Stimulated activated CD4-positive, alpha-beta T cell treated with anti-CD3 and anti-CD28 coated beads, Interleukin-4, amount 100 ng/mL, for 1 hour (primary cell): ENCODE data around the gene MACF1.

Source experiments
- DNase-seq: peaks from one replicate; pipeline ENCODE4 v3.0.0-alpha.2; 2020

Gene MACF1

DNA sequence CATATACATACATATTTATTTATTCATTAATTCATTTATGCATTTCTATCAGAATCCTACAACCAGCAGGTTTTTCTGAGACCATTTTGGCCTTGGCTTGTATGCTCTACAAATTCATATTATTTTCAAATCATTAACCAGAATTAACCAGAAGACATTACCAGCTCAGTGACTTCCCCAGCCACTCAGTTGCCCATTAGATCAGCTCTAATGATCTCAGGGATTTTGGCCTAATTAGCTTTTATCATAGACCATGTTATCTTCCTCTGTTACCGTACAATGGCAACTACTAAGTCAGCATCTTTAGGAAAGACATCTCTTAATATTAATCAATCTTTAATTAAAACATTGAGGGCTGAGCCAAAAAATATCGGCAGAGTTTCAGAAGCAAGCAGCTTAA is 196.6 kb downstream of the MACF1 start:
- no peak for DNase-seq

DNA sequence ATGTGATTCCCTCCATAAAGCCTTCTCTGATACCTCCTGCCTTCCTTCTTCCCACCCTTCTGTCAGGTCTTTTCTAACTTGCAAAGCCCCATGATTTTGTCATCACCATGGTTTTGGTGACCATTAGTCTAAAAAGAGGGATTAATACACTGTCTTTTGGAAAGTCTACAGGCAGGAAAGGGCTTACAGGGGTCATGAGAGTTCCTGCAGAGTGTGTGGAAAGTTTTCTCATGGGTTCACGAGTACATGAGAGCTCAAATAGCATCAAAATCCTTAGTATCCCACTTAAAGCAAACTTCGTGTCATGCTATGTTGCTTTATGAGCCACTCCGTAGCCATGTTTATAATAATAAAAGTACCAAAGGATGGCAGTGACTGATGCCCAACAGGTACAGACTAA is 200.4 kb downstream of the MACF1 start:
- no peak for DNase-seq

DNA sequence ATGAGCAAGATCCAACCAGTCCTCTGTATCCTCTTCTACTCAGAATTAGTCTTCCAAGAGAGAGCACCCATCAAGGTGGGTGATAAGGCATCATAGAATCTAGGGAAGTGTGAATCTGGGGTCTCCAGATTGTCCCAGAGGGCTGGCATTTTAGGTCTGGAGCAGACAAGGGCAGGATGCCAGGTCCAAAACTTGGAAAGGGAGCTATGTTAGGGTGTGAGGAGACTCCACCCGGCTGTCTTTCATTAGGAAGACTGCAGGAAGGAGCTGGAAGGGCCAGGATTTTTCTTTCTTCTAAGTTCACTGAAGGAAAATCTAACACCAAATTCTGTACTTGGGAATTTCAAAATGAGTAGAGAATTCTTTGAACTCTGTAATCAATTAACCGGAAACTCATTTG is 200.9 kb downstream of the MACF1 start:
- no peak for DNase-seq

DNA sequence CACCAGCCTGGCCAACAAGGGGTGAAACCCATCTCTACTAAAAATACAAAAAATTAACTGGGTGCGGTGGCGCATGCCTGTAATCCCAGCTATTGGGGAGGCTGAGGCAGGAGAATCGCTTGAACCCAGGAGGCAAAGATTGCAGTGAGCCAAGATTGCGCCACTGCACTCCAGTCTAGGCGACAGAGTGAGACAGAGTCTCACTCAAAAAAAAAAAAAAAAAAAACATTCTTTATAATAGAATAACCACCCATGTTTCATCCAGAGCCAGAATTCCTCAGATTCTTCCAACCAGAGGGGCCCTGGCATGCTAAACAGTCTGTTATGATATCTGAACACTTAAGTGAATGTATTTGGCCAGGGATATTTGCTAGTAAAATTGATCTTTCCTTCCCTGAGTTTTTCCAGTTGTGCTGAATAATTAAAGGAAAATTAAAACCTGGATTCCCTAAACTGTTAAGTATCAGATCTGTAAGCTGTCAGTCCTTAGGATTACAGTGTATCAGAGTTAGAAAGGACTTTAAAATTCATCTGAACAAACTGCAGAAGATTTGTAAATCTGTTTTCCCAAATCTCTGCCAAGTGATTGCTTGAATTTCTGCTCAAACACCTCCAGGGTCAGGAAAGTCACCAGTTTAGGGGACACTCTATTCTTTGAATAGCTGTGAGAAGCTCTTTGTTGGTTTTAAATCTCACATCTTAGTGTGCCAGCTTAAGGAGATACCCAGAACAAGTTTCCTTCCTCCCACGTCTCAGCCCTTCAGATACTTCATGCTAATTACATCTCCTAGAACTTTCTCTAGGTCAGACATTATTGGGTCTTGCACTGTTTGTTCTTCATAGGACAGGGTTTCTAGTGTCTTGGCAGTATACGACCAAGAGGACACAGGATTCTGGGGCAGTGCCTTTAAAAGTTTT is 202.3 kb downstream of the MACF1 start:
- DNase-seq: no peak

DNA sequence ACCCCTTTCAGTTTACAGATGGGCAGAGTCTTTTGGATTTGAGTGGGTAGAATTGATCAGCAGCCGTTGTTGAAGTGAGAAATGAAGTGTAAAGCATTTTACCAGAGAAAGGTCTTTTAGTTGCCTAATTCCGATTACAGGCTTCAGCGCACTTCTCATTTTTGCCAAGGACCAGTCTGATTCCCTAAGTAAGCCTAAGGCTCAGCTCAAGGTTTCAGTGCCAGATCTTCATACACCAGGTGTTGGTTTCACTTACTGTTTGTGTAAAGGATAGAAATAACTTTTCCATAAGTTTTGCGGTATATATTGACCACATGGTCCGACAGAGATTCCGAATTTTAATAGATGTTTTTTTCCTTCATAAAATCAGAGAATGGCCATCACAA is 203.0 kb downstream of the MACF1 start:
- no peak for DNase-seq

DNA sequence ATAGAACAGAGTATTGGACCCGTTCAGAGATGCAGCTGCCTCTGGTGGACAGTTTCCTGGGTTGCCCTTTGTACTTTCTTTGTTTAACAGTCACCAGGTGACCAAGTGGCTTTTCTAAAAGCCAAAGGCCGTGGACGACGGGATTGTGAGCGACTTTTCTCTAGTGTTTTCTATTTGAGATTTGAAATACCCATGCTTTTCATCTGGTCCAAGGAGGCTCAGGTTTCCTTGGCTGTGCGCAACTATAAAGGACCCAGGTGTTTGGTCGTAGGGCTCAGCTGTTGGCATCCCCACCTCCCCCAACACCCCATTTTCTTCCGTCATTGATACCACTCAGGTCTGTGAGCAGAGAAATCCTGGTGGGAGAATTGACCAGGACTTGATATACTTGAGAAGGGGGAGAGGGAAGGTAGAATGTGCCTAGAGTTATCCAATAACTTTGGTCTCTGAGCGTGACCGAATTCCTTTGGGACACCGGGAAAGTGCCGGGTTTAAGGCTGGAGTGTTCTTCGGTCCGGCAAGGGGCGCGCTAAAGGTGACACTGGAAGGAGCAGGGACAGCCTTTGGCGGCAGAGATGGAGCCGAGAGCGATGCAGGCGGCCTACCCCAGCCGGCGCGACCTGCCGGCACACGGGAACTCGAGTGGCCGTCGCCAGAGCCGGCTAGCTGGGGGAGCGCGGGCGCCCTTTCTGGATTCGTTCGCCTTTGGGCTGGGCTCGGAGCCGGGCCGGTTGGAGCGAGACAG is 203.6 kb downstream of the MACF1 start:
- DNase-seq: no peak

DNA sequence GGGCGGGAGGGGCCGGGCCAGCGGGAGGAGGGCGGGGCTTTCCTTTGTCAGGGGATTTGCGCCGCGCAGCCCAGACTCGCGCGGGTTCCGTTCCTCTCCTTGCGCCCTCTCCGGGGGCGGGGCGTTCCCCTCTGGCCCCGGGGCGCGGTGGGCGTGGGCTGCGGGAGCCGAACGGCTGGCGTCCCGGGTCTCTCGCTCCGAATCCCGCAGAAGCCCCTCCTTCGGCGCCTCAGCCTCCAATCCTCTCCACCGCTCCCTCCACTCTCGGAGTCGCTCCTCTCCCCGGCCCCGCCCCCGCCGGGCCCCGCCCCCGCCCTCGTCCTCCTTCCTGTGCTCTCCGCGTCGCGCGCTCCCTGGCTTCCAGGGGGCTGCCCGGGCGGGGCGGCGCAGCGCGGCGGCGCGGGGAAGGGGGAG is 204.2 kb downstream of the MACF1 start:
- peak; percentile 80 for DNase-seq

DNA sequence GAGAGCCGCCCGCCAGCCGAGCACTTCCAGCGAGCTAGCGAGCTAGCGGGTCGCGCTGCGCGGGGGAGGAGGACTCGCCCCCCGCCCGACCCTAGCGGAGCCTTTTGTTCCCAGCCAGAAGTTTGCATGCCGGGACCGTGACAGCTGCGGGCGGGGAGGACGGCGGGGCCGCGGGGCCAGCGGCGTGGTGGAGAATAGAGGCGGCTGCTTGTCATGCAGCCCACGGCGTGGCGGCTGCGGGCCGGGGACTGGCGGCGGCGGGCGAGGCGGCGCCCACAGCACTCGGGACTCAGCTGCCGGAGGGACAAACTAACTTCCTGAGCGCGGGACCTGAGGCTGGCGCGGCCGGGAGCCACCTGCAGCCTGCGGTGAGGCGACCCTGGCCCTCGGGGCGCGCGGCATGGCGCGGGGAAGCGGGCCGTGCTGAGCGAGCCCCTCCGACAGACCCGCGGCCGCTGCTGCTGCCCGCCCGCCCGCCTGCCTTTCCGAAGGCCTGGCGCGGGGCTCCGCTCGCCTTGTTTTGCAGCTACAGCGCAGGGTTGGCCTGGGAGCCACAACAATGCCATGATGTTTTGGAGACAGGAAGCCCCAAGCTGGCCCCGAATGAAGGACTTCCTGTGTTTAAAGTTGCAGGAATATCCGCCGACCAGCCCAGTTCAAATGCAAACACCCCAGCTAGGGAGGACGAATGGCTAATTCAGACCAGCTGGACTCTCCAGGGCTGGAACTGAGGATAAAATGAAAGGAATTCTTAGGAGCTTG is 204.7 kb downstream of the MACF1 start:
- DNase-seq: no peak

DNA sequence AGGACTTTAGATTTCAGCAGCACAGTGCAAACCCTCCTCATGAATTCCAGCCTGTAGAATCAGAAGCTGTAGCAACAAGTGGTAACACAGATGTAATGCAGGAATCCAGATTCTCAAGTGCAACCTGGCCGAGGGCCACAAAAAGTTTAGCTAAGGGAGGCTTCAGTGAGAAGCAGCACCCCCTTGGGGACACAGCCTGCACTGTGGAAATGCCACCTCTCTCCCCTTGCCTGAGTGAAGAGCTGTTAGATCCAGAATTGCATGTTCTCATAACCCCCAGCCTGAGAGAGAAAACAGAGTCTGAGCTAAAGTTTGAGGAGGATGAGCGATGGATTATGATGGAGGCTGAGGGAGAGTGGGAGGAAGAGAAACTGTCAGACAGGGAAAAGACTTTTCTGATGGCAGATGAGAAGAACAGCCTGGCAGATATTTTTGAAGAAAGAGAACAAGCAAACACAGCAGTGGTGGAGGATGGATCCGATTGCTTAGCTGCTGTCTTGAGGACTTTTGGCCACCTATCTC is 206.5 kb downstream of the MACF1 start:
- DNase-seq: peak; percentile 64

DNA sequence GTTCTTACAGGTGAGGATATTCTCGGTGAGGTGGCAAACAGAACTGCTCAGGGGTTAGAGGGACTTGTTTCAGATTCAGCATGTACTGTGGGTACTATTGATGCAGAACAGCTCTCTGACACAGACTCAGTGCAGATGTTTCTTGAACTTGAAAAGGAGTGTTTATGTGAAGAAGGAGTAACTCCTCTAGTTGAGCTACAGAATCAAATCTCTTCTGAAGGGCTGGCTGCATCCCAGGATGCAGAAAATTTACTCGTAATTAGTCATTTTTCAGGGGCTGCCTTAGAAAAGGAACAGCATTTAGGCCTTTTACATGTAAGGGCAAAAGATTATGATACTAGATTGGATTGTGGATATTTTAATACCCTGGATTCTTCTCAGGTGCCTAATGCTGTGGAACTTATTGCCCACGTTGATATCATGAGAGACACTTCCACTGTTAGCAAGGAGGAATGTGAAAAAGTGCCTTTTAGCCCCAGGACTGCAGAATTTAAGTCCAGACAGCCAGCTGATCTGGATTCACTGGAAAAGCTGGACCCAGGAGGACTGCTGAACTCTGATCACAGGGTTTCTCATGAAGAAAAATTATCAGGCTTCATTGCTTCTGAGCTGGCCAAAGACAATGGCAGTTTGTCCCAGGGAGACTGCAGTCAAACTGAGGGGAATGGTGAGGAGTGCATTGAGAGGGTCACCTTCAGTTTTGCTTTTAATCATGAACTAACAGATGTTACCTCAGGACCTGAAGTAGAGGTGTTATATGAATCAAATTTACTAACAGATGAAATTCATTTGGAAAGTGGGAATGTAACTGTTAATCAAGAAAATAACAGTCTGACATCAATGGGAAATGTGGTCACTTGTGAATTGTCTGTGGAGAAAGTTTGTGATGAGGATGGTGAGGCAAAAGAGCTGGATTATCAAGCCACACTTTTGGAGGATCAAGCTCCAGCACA is 207.3 kb downstream of the MACF1 start:
- DNase-seq: no peak

DNA sequence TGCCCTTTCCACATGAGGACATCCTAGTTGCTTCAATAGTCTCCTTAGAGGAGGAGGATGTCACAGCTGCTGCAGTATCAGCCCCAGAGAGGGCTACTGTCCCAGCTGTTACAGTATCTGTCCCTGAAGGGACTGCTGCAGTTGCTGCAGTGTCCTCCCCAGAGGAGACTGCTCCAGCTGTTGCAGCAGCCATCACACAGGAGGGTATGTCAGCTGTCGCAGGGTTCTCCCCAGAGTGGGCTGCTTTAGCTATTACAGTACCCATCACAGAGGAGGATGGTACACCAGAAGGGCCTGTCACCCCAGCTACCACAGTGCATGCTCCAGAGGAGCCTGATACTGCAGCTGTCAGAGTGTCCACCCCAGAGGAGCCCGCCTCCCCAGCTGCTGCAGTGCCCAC is 208.4 kb downstream of the MACF1 start:
- DNase-seq: no peak

DNA sequence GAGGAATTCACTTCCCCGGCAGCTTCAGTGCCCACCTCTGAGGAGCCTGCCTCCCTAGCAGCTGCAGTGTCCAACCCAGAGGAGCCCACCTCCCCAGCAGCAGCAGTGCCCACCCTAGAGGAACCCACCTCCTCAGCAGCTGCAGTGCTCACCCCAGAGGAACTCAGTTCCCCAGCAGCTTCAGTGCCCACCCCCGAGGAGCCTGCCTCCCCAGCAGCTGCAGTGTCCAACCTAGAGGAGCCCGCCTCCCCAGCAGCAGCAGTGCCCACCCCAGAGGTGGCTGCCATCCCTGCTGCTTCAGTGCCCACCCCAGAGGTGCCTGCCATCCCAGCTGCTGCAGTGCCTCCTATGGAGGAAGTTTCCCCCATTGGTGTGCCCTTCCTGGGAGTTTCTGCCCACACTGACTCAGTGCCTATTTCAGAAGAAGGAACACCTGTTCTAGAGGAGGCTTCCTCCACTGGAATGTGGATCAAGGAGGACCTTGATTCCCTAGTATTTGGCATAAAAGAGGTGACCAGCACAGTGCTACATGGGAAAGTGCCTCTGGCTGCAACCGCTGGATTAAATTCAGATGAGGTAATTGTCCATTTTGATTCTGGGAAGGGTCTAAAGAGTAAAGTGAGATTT is 209.5 kb downstream of the MACF1 start:
- no peak for DNase-seq

DNA sequence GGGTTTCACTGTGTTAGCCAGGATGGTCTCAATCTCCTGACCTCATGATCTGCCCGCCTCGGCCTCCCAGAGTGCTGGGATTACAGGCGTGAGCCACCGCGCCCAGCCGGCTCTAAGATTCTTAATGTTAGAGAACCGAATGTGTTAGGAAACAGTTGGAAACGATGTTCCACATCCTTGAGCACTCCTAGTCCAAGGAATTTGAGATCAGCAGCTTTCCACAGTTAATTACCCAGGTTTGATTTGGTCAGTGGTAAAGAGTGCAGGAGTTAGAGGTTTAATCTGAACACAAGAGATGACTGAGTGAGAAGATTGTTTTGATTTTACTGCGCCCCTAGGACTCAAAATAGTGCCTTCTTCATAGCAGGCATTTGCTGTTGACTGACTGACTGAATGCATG is 211.1 kb downstream of the MACF1 start:
- DNase-seq: no peak

DNA sequence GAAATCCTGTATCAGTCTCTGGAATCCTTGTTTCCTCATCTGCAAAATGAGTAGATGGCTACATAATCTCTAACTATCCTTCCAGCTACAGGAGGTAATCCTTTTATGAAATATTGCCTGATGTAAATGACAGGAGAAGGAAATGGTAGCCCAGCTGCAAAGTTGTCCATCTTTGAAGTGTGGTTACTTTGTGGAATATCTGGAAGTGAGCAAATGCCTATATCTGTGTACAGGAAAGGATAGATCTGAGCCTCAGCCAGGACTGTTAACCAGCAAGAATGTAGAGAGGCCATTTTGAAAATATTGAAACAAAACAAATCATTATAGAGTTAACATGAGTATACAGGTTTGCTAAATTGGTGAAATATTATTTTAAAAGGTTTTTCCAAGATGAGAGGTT is 212.1 kb downstream of the MACF1 start:
- no peak for DNase-seq

DNA sequence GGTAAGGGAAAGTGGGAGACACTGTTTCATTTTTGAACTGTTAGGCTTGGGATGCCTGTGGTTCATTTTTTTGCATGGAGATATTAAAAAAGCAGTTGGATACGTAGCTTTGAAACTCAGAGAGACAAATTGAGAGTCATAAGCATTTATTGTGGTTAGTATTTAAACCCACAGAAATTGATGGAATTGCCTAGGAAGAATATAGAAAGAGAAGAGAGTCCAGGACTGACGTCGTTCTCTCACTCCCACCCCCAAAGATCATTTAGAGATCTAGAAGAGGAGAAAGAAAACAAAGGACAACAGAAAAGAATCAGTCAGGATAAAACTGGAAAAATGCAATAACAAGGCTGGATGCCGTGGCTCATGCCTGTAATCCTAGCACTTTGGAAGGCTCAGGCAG is 213.7 kb downstream of the MACF1 start:
- DNase-seq: no peak

DNA sequence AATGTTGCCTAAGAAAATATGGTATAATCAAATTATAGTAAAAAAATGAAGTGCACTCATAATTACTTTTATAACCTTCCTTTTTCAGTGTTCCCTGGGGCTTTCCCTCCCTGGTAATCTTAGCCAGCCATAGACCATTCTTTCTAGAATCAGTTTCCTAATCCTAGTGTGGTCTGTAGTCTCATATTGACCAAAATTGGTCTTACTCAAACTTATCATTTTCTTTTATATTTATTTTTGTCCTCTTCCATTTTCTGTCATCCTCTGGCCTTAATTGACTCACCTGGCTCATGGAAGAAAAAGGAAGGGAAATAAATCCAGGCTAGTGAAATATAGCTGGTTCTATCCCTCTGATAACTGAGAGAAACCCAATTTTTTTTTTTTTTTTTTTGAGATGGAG is 216.0 kb downstream of the MACF1 start:
- no peak for DNase-seq

DNA sequence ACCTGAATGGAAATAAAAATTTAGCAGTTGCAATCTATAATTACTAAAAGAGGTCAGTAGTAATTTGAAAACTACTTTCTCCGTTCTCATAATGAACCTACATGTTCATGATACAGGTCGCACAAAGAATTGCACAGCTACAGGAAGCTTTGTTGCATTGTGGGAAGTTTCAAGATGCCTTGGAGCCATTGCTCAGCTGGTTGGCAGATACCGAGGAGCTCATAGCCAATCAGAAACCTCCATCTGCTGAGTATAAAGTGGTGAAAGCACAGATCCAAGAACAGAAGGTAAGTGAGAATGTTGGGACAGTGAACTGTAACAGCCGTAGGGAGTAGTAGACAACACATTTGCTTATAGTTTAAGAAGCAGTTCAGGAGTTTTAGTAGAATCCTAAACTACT is 218.1 kb downstream of the MACF1 start:
- DNase-seq: no peak

DNA sequence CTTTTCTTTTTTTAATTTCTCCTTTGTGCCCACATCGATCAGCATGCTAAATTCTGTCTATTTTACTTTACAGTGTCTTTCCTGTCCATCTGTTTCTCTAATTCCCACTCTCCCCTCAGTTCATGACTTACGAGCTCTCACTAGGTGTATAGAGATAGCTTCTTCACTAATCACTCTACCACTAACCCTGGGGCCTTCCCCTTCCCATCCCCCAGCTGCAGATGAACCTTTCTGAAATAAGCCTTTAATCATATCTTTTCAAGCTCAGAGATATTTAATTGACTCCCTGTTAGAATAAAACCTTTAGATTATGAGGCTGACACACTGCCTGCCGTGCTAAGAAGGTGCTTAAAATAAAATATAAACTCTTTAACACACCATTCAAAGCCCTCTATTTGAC is 220.7 kb downstream of the MACF1 start:
- DNase-seq: no peak

DNA sequence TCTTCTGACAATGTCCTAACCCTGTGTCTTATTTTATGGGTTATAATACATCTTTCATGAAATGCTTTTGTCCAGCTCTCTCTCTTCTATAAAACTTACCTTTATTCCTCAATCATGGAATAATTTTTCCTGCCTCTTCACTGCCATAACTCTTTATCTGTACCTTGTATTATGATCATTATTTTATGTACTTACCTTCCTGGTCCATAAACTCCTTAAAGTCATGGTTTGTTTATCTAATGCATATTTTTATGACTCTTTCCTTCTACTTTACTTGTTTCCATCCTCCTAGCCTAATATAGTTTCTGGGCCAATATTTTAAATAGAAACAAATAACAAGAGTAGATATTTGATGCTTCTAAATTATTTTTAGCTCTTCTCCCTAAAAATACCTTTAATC is 221.1 kb downstream of the MACF1 start:
- no peak for DNase-seq

DNA sequence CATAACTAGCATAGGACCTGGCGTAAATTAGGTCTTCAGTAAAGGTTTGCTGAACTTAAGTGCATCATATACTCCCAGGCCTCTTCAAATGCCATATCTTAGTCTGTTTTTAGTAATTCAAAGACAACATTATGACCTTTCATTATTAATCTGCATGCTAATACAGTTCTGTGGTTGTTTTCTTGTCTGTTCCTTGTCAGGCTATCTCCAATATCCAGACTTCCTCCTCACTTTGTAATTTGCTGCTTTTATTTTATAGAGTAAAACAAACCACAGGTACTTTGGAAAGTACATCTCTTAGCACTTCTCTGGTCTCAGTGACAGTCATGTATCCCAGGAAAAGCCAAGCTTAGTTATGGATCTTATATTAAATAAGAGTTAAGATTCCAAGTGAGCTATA is 221.9 kb downstream of the MACF1 start:
- DNase-seq: no peak

DNA sequence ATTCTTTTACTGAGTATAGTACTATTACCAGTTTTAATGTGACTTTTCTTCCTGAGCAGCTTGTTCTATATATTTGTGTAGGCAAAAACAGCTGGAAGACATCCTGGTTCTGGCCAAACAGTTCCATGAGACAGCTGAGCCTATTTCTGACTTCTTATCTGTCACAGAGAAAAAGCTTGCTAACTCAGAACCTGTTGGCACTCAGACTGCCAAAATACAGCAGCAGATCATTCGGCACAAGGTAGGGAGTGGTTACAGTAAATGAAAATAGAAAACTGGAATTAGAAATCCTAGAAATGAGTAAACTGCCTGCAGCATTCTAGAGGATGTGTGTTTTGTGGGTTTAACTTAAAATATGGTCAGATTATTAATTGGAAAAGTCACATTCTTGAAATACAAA is 222.9 kb downstream of the MACF1 start:
- DNase-seq: no peak

DNA sequence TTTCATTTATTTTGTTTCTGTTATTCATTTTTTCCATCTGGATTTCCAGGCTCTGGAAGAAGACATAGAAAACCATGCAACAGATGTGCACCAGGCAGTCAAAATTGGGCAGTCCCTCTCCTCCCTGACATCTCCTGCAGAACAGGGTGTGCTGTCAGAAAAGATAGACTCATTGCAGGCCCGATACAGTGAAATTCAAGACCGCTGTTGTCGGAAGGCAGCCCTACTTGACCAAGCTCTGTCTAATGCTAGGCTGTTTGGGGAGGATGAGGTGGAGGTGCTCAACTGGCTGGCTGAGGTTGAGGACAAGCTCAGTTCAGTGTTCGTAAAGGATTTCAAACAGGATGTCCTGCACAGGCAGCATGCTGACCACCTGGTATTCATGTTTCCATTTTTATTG is 223.4 kb downstream of the MACF1 start:
- DNase-seq: no peak
